Stimulated activated effector memory CD8-positive, alpha-beta T cell treated with anti-CD3 and anti-CD28 coated beads, Interleukin-12 subunit alpha, Interleukin-12 subunit beta, amount 100 ng/mL, for 72 hours (primary cell): Measurements from ENCODE around the gene PRKN.
A peak's percentile ranks its signal among the peaks of the same experiment; 100 is the strongest.
"Not testable (repeated sequence)": the region's sequence is repeated elsewhere in the genome, so short reads cannot be mapped to it uniquely, and the experiment has no call there.

ENCODE experiments used
- ATAC-seq: fragments of 150-1000 bp; cut with Tn5 transposase; 2 replicates; pipeline ENCODE4 v1.10.0; 2021
- DNase-seq, 2 donors: peaks; one replicate each; pipeline ENCODE4 v3.0.0; 2021 to 2022; ENCODE audit warnings: low spot score in 2 of 2
- H3K27ac Mint-ChIP-seq: one replicate; pipeline ENCODE4 v1.8.0; 2022; ENCODE audit warnings: mild to moderate bottlenecking, mixed read lengths
- H3K36me3 Mint-ChIP-seq: one replicate; pipeline ENCODE4 v1.8.0; 2022; ENCODE audit warnings: mild to moderate bottlenecking, mixed read lengths
- H3K4me1 Mint-ChIP-seq: one replicate; pipeline ENCODE4 v1.8.0; 2022; ENCODE audit warnings: mixed read lengths
- H3K4me3 Mint-ChIP-seq: one replicate; pipeline ENCODE4 v1.8.0; 2022; ENCODE audit warnings: mild to moderate bottlenecking, mixed read lengths
- H3K9me3 Mint-ChIP-seq: one replicate; pipeline ENCODE4 v1.8.0; 2022; ENCODE audit warnings: mixed read lengths

Gene PRKN

GRCh38 chr6:162580619-162581018, 146.9 kb downstream of the PRKN start:
- Mint-ChIP-seq H3K36me3 (no peaks in the 10 kb centered on the region), H3K4me3 (no peak overlapping the region), H3K27ac (no peak overlapping the region), H3K4me1 (no peaks in the 10 kb centered on the region), H3K9me3 (no peaks in the 10 kb centered on the region)
- no peak for DNase-seq
- no peak for ATAC-seq

GRCh38 chr6:162576016-162576415, 151.6 kb downstream of the PRKN start:
- Mint-ChIP-seq H3K4me1 (no peaks in the 10 kb centered on the region), H3K9me3 (no peaks in the 10 kb centered on the region), H3K27ac (no peak overlapping the region), H3K4me3 (no peak overlapping the region), H3K36me3 (no peaks in the 10 kb centered on the region)
- DNase-seq (no peak), ATAC-seq (no peak)

GRCh38 chr6:162572240-162572639, 155.3 kb downstream of the PRKN start:
- H3K27ac Mint-ChIP-seq = no peak overlapping the region
- H3K4me1 Mint-ChIP-seq = no peaks in the 10 kb centered on the region
- H3K4me3 Mint-ChIP-seq = no peak overlapping the region
- no peaks in the 10 kb centered on the region for H3K36me3 Mint-ChIP-seq
- ATAC-seq = no peak
- no peaks in the 10 kb centered on the region for H3K9me3 Mint-ChIP-seq
- DNase-seq = no peak

- H3K9me3 Mint-ChIP-seq = peaks cover 20% of the 10 kb centered on the region
- H3K36me3 Mint-ChIP-seq = no peaks in the 10 kb centered on the region
- H3K27ac Mint-ChIP-seq = no peak overlapping the region
- DNase-seq = no peak
- ATAC-seq = no peak
- H3K4me3 Mint-ChIP-seq = no peak overlapping the region
- H3K4me1 Mint-ChIP-seq = no peaks in the 10 kb centered on the region
These were observed 159.3 kb downstream of the PRKN start for GRCh38 chr6:162568266-162568665.

- Mint-ChIP-seq H3K4me1 (no peaks in the 10 kb centered on the region), H3K36me3 (no peaks in the 10 kb centered on the region), H3K4me3 (no peak overlapping the region), H3K9me3 (peaks cover 21% of the 10 kb centered on the region), H3K27ac (no peak overlapping the region)
- DNase-seq (no peak), ATAC-seq (no peak)
These were observed 165.5 kb downstream of the PRKN start for GRCh38 chr6:162562041-162562440.

GRCh38 chr6:162560891-162561290, 166.7 kb downstream of the PRKN start:
- Mint-ChIP-seq H3K9me3 (peaks cover 17% of the 10 kb centered on the region), H3K36me3 (no peaks in the 10 kb centered on the region), H3K4me3 (no peak overlapping the region), H3K27ac (no peak overlapping the region), H3K4me1 (no peaks in the 10 kb centered on the region)
- DNase-seq = no peak
- ATAC-seq = no peak

GRCh38 chr6:162554531-162554930, 173.0 kb downstream of the PRKN start:
- Mint-ChIP-seq H3K4me3 (no peak overlapping the region), H3K36me3 (no peaks in the 10 kb centered on the region), H3K9me3 (peaks cover 19% of the 10 kb centered on the region), H3K27ac (no peak overlapping the region), H3K4me1 (no peaks in the 10 kb centered on the region)
- DNase-seq (no peak), ATAC-seq (no peak)

GRCh38 chr6:162546905-162547304, 180.7 kb downstream of the PRKN start:
- ATAC-seq (no peak), DNase-seq (no peak)
- no peaks in the 10 kb centered on the region for H3K4me1 Mint-ChIP-seq
- peaks cover 17% of the 10 kb centered on the region for H3K9me3 Mint-ChIP-seq
- H3K27ac Mint-ChIP-seq = no peak overlapping the region
- no peak overlapping the region for H3K4me3 Mint-ChIP-seq
- H3K36me3 Mint-ChIP-seq = no peaks in the 10 kb centered on the region

- peaks cover 10% of the 10 kb centered on the region for H3K9me3 Mint-ChIP-seq
- H3K36me3 Mint-ChIP-seq = no peaks in the 10 kb centered on the region
- H3K4me3 Mint-ChIP-seq = no peak overlapping the region
- no peaks in the 10 kb centered on the region for H3K4me1 Mint-ChIP-seq
- DNase-seq (no peak), ATAC-seq (no peak)
- H3K27ac Mint-ChIP-seq = no peak overlapping the region
These were observed 184.3 kb downstream of the PRKN start for GRCh38 chr6:162543221-162543620.

GRCh38 chr6:162541019-162541601, 186.5 kb downstream of the PRKN start:
- peak; percentile 51 for ATAC-seq
- Mint-ChIP-seq H3K4me3 (no peak overlapping the region), H3K36me3 (no peaks in the 10 kb centered on the region), H3K4me1 (no peaks in the 10 kb centered on the region), H3K27ac (no peak overlapping the region), H3K9me3 (peaks cover 3% of the 10 kb centered on the region)
- no peak for DNase-seq

GRCh38 chr6:162539321-162539720, 188.2 kb downstream of the PRKN start:
- DNase-seq = no peak
- Mint-ChIP-seq H3K9me3 (peaks cover 3% of the 10 kb centered on the region), H3K27ac (no peak overlapping the region), H3K4me1 (no peaks in the 10 kb centered on the region), H3K4me3 (no peak overlapping the region), H3K36me3 (no peaks in the 10 kb centered on the region)
- no peak for ATAC-seq

GRCh38 chr6:162538643-162539064, 188.9 kb downstream of the PRKN start:
- no peaks in the 10 kb centered on the region for H3K36me3 Mint-ChIP-seq
- H3K9me3 Mint-ChIP-seq = peaks cover 3% of the 10 kb centered on the region
- H3K4me3 Mint-ChIP-seq = no peak overlapping the region
- no peaks in the 10 kb centered on the region for H3K4me1 Mint-ChIP-seq
- no peak overlapping the region for H3K27ac Mint-ChIP-seq
- DNase-seq (no peak), ATAC-seq (no peak)

- Mint-ChIP-seq H3K4me1 (no peaks in the 10 kb centered on the region), H3K9me3 (no peaks in the 10 kb centered on the region), H3K27ac (no peak overlapping the region), H3K36me3 (no peaks in the 10 kb centered on the region), H3K4me3 (no peak overlapping the region)
- DNase-seq = no peak
- no peak for ATAC-seq
These were observed 194.6 kb downstream of the PRKN start for GRCh38 chr6:162533009-162533400.

- no peak for ATAC-seq
- no peaks in the 10 kb centered on the region for H3K36me3 Mint-ChIP-seq
- no peaks in the 10 kb centered on the region for H3K4me1 Mint-ChIP-seq
- no peak overlapping the region for H3K4me3 Mint-ChIP-seq
- H3K27ac Mint-ChIP-seq = no peak overlapping the region
- no peaks in the 10 kb centered on the region for H3K9me3 Mint-ChIP-seq
- no peak for DNase-seq
These were observed 195.1 kb downstream of the PRKN start for GRCh38 chr6:162532283-162533008.

GRCh38 chr6:162531391-162531790, 196.2 kb downstream of the PRKN start:
- ATAC-seq, DNase-seq, H3K27ac Mint-ChIP-seq, H3K9me3 Mint-ChIP-seq, H3K36me3 Mint-ChIP-seq, H3K4me3 Mint-ChIP-seq, H3K4me1 Mint-ChIP-seq: not testable (repeated sequence)

- DNase-seq (no peak), ATAC-seq (no peak)
- Mint-ChIP-seq H3K27ac (no peak overlapping the region), H3K36me3 (no peaks in the 10 kb centered on the region), H3K4me3 (no peak overlapping the region), H3K4me1 (no peaks in the 10 kb centered on the region), H3K9me3 (peaks cover 6% of the 10 kb centered on the region)
These were observed 199.0 kb downstream of the PRKN start for GRCh38 chr6:162528538-162528937.
